Prostate gland (tissue), 2 donors: ENCODE measurements around the gene CNKSR3. TPM values are rescaled to one million over a fixed set of nuclear protein-coding genes. Genes with fewer than 3 reads are reported as not detected.

ENCODE experiments used
- DNase-seq: peaks from one replicate; pipeline ENCODE4 v3.0.0-alpha.2; 2019; ENCODE audit warnings: low spot score
- H3K27ac ChIP-seq, 2 donors: fragments of 200-600 bp; sonication (generic); 2 replicates each; pipeline ENCODE4 v1.5.1; 2017 to 2019
- H3K27me3 ChIP-seq: fragments of 200-600 bp; sonication (generic); replicated peaks from 2 replicates; pipeline ENCODE4 v1.5.1; 2019; ENCODE audit not compliant: insufficient read depth
- H3K36me3 ChIP-seq, 2 donors: fragments of 200-600 bp; sonication (generic); 1 replicate in 1 of 2; 2 replicates in 1 of 2; pipeline versions ENCODE4 v1.5.1 to v1.8.1; 2017 to 2019
- H3K4me1 ChIP-seq: fragments of 200-600 bp; sonication (generic); replicated peaks from 2 replicates; pipeline ENCODE4 v1.5.1; 2019
- H3K4me3 ChIP-seq, 2 donors: fragments of 200-600 bp; sonication (generic); 2 replicates each; pipeline ENCODE4 v1.5.1; 2017 to 2019
- H3K9me3 ChIP-seq: fragments of 200-600 bp; sonication (generic); 2 replicates; pipeline ENCODE4 v1.5.1; 2017
- CTCF ChIP-seq, 4 experiments: fragments of 200-600 bp in 2 of 4; fragments of 450-650 bp in 2 of 4; sonication (generic) in 2 of 4; IDR thresholded peaks; 1 replicate in 3 of 4; 2 replicates in 1 of 4; pipeline ENCODE4 v1.5.1; 2016 to 2019; ENCODE audit warnings: antibody characterized with exemption in 4 of 4, mild to moderate bottlenecking in 2 of 4, moderate library complexity in 2 of 4
- POLR2A ChIP-seq: fragments of 450-650 bp; IDR thresholded peaks from one replicate; pipeline ENCODE4 v1.6.1; 2016; ENCODE audit warnings: antibody characterized with exemption, mild to moderate bottlenecking
- POLR2AphosphoS5 ChIP-seq: sonication (generic); formaldehyde crosslinking; IDR thresholded peaks from one replicate; pipeline ENCODE4 v1.6.1; 2017; ENCODE audit warnings: antibody characterized with exemption
- WGBS: methylation state at CpG from one replicate; pipeline ENCODE4 v1.1.5; 2018; 5-methylcytosine and 5-hydroxymethylcytosine counted together
- intact Hi-C: fragments of 100-400 bp; cut with DNase I; formaldehyde crosslinking; loops from one replicate; pipeline ENCODE4 v1.14.2; 2022
- total RNA-seq, 2 donors: library from RNA; depleted of rRNA; stranded (reverse); fragments of >200 nt; gene quantifications; one replicate each; pipeline ENCODE4 v1.1.0, GENCODE V29; 2016

CNKSR3 gene
- total RNA-seq, 2 donors from 2014 or later, result 8.7 to 23.5 TPM

GRCh38 chr6:154373971-154374370, 136.5 kb downstream of the CNKSR3 start:
- H3K4me1 ChIP-seq, result no peaks in the 10 kb centered on the region
- H3K27ac ChIP-seq, result no peak overlapping the region
- no peaks in the 10 kb centered on the region for H3K27me3 ChIP-seq
- H3K36me3 ChIP-seq, result no peaks in the 10 kb centered on the region
- TF ChIP-seq POLR2A (no peak), CTCF (IDR thresholded peaks at IDR 0.05) (no peak), POLR2AphosphoS5 (no peak)
- H3K4me3 ChIP-seq, result no peak overlapping the region
- no peaks in the 10 kb centered on the region for H3K9me3 ChIP-seq
- intact Hi-C loops, result no loop called here
- DNase-seq, result no peak
- WGBS, result 94% methylated on average over 2 of the region's 2 CpGs

GRCh38 chr6:154371281-154371680, 139.2 kb downstream of the CNKSR3 start:
- H3K27me3 ChIP-seq, result no peaks in the 10 kb centered on the region
- H3K9me3 ChIP-seq, result no peaks in the 10 kb centered on the region
- intact Hi-C loops, result no loop called here
- H3K4me3 ChIP-seq, result no peak overlapping the region
- no peaks in the 10 kb centered on the region for H3K4me1 ChIP-seq
- WGBS, result 66% methylated on average over 4 of the region's 4 CpGs
- no peak overlapping the region for H3K27ac ChIP-seq
- no peak for TF ChIP-seq POLR2AphosphoS5
- TF ChIP-seq CTCF (IDR thresholded peaks at IDR 0.05), result no peak
- no peak for TF ChIP-seq POLR2A
- DNase-seq, result no peak
- H3K36me3 ChIP-seq, result no peaks in the 10 kb centered on the region

- no peak for DNase-seq
- Histone ChIP-seq H3K27me3 (no peaks in the 10 kb centered on the region), H3K9me3 (no peaks in the 10 kb centered on the region), H3K36me3 (no peaks in the 10 kb centered on the region), H3K4me1 (no peaks in the 10 kb centered on the region), H3K27ac (no peak overlapping the region), H3K4me3 (no peak overlapping the region)
- TF ChIP-seq POLR2AphosphoS5 (no peak), CTCF (IDR thresholded peaks at IDR 0.05) (peak in 2 of 4 experiments; percentile 22 to 26)
- 10% methylated on average over 4 of the region's 4 CpGs for WGBS
- intact Hi-C loops, result no loop called here
These were observed 139.9 kb downstream of the CNKSR3 start for GRCh38 chr6:154370545-154370944.

GRCh38 chr6:154367839-154368695, 142.4 kb downstream of the CNKSR3 start:
- WGBS, result 85% methylated on average over 9 of the region's 9 CpGs
- H3K4me3 ChIP-seq, result no peak overlapping the region
- H3K9me3 ChIP-seq, result no peaks in the 10 kb centered on the region
- no peaks in the 10 kb centered on the region for H3K4me1 ChIP-seq
- H3K27me3 ChIP-seq, result no peaks in the 10 kb centered on the region
- intact Hi-C loops, result loop anchor here (10.0 kb wide), 1 partner anchor 213 kb away; no protein-coding TSS in a partner anchor
- no peak overlapping the region for H3K27ac ChIP-seq
- DNase-seq, result no peak
- no peak for TF ChIP-seq CTCF (IDR thresholded peaks at IDR 0.05)
- no peak for TF ChIP-seq POLR2AphosphoS5
- TF ChIP-seq POLR2A, result no peak
- H3K36me3 ChIP-seq, result no peaks in the 10 kb centered on the region

GRCh38 chr6:154367336-154367735, 143.1 kb downstream of the CNKSR3 start:
- H3K9me3 ChIP-seq, result no peaks in the 10 kb centered on the region
- H3K27ac ChIP-seq, result no peak overlapping the region
- no peak overlapping the region for H3K4me3 ChIP-seq
- no peak for DNase-seq
- H3K27me3 ChIP-seq, result no peaks in the 10 kb centered on the region
- H3K4me1 ChIP-seq, result no peaks in the 10 kb centered on the region
- intact Hi-C loops, result loop anchor here (10.0 kb wide), 1 partner anchor 213 kb away; no protein-coding TSS in a partner anchor
- 92% methylated on average over 5 of the region's 5 CpGs for WGBS
- H3K36me3 ChIP-seq, result no peaks in the 10 kb centered on the region
- TF ChIP-seq POLR2A (no peak), POLR2AphosphoS5 (no peak), CTCF (IDR thresholded peaks at IDR 0.05) (no peak)
